ENCODE measurements around the gene TRAK2. TPM values are rescaled to one million over a fixed set of nuclear protein-coding genes. Genes with fewer than 3 reads are reported as not detected.

The TRAK2 gene
- total and polyA plus RNA-seq, 2 of the 8 experiments (the other 6 are each of a cell fraction or from before 2014, with no cell fraction given) = 4.5 to 15.7 TPM

- Histone ChIP-seq H3K36me3 (ENCODE audit: control insufficient read depth in 2 of 4, insufficient read depth in 4 of 4, low read length in 3 of 4) (peaks cover 0 to 13% (median 2%) of the 10 kb centered on the region in 4 experiments; a peak in 3 of 8 replicates), H2BK120ac (replicated peaks; ENCODE audit: low read depth, low read length) (no peak overlapping the region), H2AK5ac (ENCODE audit: low read depth, low read length) (no peak overlapping the region), H2AFZ (ENCODE audit: low read length) (no peak overlapping the region), H3K4me3 (ENCODE audit: extremely low read depth in 1 of 4, insufficient read depth in 2 of 4, low read depth in 3 of 4, low read length in 4 of 4) (no peak overlapping the region), H4K91ac (replicated peaks; ENCODE audit: insufficient read length, low read length) (no peak overlapping the region), H2BK15ac (ENCODE audit: low read length) (no peak overlapping the region), H2BK20ac (ENCODE audit: low read length) (no peak overlapping the region), H4K8ac (ENCODE audit: extremely low read depth, insufficient read depth, low read length) (no peak overlapping the region), H3K79me1 (ENCODE audit: low read depth, low read length) (no peaks in the 10 kb centered on the region), H3K56ac (replicated peaks; ENCODE audit: insufficient read length, low read depth, low read length) (no peak overlapping the region), H4K20me1 (replicated peaks in 1 of 2; ENCODE audit: control insufficient read depth in 1 of 2, insufficient read depth in 2 of 2, low read length in 2 of 2) (no peaks in the 10 kb centered on the region), H3K9ac (replicated peaks in 1 of 4; ENCODE audit: extremely low read depth in 1 of 4, low read depth in 3 of 4, low read length in 3 of 4) (no peak overlapping the region), H3K14ac (ENCODE audit: insufficient read length) (no peak overlapping the region), H3K23ac (ENCODE audit: insufficient read length) (no peak overlapping the region), H3K27ac (ENCODE audit: low read depth, low read length) (no peak overlapping the region), H3K18ac (ENCODE audit: extremely low read depth, low read length) (no peak overlapping the region), H2BK5ac (ENCODE audit: low read depth, low read length) (no peak overlapping the region), H3K9me3 (ENCODE audit: insufficient read depth in 2 of 2, low read depth in 1 of 2, low read length in 1 of 2) (no peaks in the 10 kb centered on the region), H3K23me2 (ENCODE audit: low read depth, low read length) (no peaks in the 10 kb centered on the region), H4K5ac (ENCODE audit: insufficient read length, low read depth, low read length) (no peak overlapping the region), H3K27me3 (replicated peaks in 1 of 4; ENCODE audit: control insufficient read depth in 3 of 4, extremely low read depth in 1 of 4, insufficient read depth in 3 of 4, low read length in 3 of 4) (no peaks in the 10 kb centered on the region), H3K4ac (replicated peaks; ENCODE audit: insufficient read length, low read depth, low read length) (no peak overlapping the region), H3K4me2 (ENCODE audit: insufficient read depth in 1 of 2, low read depth in 2 of 2, low read length in 2 of 2) (no peak overlapping the region), H3K79me2 (ENCODE audit: control insufficient read depth in 1 of 2, insufficient read depth in 2 of 2, low read length in 2 of 2) (no peaks in the 10 kb centered on the region), H2BK12ac (ENCODE audit: low read depth, low read length) (no peak overlapping the region), H3K4me1 (replicated peaks in 1 of 4; ENCODE audit: control insufficient read depth in 3 of 4, insufficient read depth in 4 of 4, low read length in 3 of 4) (peaks cover 0 to 4% (median 4%) of the 10 kb centered on the region in 4 experiments; a peak in 4 of 7 replicates)
- ChIA-PET POLR2A (ENCODE audit: partially characterized antibody) (no interaction called here), CTCF (ENCODE audit: partially characterized antibody) (no interaction called here)
- no peak for FAIRE-seq
- no peak for DNase-seq (ENCODE audit: low read depth in 1 of 2, low spot score in 2 of 2)
- no peak for TF ChIP-seq KDM1A (IDR thresholded peaks at IDR 0.05; ENCODE audit: borderline replicate concordance, low read length)
- no peak for TF ChIP-seq TAF7 (optimal IDR thresholded peaks at IDR 0.05; ENCODE audit: borderline replicate concordance, low read depth, low read length)
- TF ChIP-seq GTF2F1 (IDR thresholded peaks at IDR 0.05; ENCODE audit: borderline replicate concordance, low read depth, low read length) = no peak
- 82% methylated on average over 3 of the region's 3 CpGs; no CpG with 5 or more reads in 1 of the 2 experiments for WGBS, 2 experiments (ENCODE audit: extremely low coverage in 1 of 2, insufficient coverage in 1 of 2, insufficient read length in 1 of 2, insufficient replicate concordance in 2 of 2, low coverage in 1 of 2, low lambda C conversion rate in 2 of 2, missing lambda C conversion rate in 1 of 2)
Observed at GRCh38 chr2:201471732-201472393, 20.6 kb upstream of the TRAK2 start.

All from H1 (cell line).